Measurements from ENCODE around the gene ANGPTL4.

DNA sequence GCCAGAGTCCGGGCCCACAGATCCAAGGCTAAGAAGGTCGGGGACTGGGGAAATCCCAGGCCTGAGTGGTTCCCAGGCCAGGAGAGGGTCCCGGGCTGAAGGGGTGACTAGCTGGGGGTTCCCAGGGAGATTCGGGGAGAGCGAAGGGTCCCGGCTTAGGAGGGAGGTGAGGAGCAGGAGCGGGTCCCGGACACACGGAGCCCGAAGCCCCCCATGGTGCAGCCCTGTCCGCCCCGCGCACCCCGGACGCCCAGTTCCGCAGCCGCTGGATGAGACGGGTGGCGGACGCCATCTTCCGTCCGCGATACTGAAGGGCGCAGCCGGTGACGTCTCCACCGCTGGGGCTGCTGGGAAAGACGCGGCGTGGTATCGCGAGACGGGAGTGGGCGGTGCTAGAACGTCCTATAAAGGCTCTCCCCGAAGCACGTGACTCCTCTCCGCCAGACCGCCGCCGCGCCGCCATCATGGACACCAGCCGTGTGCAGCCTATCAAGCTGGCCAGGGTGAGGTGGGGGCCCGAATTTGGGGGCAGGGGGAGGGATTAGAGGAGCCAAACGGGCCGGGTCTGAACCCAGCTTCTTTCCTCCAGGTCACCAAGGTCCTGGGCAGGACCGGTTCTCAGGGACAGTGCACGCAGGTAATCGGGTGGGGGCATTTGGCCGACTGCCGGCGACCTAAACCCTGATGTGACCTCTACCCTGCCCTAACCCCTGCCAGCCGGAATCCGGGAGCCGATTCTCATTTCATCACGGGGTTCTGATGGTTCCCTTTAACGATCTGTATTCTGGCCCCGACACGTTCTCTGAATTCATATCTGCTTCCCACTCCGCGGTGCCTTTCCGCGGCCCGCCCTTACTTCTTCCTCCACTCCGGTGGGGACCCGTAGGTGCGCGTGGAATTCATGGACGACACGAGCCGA lies 42.6 kb upstream of the ANGPTL4 start, which contains the start of the genes NDUFA7 and RPS28:
- TF ChIP-seq, protein P1, sequence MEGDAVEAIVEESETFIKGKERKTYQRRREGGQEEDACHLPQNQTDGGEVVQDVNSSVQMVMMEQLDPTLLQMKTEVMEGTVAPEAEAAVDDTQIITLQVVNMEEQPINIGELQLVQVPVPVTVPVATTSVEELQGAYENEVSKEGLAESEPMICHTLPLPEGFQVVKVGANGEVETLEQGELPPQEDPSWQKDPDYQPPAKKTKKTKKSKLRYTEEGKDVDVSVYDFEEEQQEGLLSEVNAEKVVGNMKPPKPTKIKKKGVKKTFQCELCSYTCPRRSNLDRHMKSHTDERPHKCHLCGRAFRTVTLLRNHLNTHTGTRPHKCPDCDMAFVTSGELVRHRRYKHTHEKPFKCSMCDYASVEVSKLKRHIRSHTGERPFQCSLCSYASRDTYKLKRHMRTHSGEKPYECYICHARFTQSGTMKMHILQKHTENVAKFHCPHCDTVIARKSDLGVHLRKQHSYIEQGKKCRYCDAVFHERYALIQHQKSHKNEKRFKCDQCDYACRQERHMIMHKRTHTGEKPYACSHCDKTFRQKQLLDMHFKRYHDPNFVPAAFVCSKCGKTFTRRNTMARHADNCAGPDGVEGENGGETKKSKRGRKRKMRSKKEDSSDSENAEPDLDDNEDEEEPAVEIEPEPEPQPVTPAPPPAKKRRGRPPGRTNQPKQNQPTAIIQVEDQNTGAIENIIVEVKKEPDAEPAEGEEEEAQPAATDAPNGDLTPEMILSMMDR (IDR thresholded peaks at IDR 0.05) = peak in 1 of 3 donors; percentile 7
- peak in 1 of 2 donors; percentile 74 for TF ChIP-seq POLR2A (IDR thresholded peaks at IDR 0.05)

All from lower leg skin (tissue), 3 donors.